IPS DF 6.9 (cell line): Measurements from ENCODE around the gene GABPA.
"Not testable (repeated sequence)": the region's sequence is repeated elsewhere in the genome, so short reads cannot be mapped to it uniquely, and the experiment has no call there.

Experiments
- DNase-seq: peaks from one replicate; pipeline ENCODE4 v3.0.0-alpha.2; 2013; ENCODE audit warnings: low read depth, low spot score
- H3K27ac ChIP-seq: one replicate; pipeline ENCODE4 v1.5.1; 2013; ENCODE audit warnings: low read length, control low read depth
- H3K27me3 ChIP-seq: 2 replicates; pipeline ENCODE4 v1.6.1; 2013; ENCODE audit warnings: mild to moderate bottlenecking, low read length; ENCODE audit not compliant: control insufficient read depth, insufficient read depth
- H3K36me3 ChIP-seq: 2 replicates; pipeline ENCODE4 v1.6.1; 2013; ENCODE audit warnings: low read length; ENCODE audit not compliant: control insufficient read depth, insufficient read depth
- H3K4me1 ChIP-seq: 2 replicates; pipeline ENCODE4 v1.6.1; 2013; ENCODE audit warnings: low read length; ENCODE audit not compliant: control insufficient read depth, insufficient read depth
- H3K4me3 ChIP-seq: 2 replicates; pipeline ENCODE4 v1.5.1; 2013; ENCODE audit warnings: mild to moderate bottlenecking, low read length
- H3K9me3 ChIP-seq: 2 replicates; pipeline ENCODE4 v1.6.1; 2013; ENCODE audit warnings: low read length, inconsistent platforms; ENCODE audit not compliant: control insufficient read depth, insufficient read depth
- WGBS: extraction: QIAGEN DNeasy Blood & Tissue Kit; methylation state at CpG from one replicate; pipeline ENCODE4 v1.1.7; 2013; ENCODE audit warnings: mixed read lengths, missing lambda C conversion rate; ENCODE audit not compliant: insufficient read length, insufficient coverage; 5-methylcytosine and 5-hydroxymethylcytosine counted together

Gene GABPA

GRCh38 chr21:25772686-25773085 lies 37.9 kb downstream of the GABPA start:
- no peaks in the 10 kb centered on the region for H3K9me3 ChIP-seq
- DNase-seq = no peak
- no peak overlapping the region for H3K27ac ChIP-seq
- WGBS = no CpG with 5 or more reads among the region's 2 CpGs
- no peaks in the 10 kb centered on the region for H3K4me1 ChIP-seq
- no peaks in the 10 kb centered on the region for H3K27me3 ChIP-seq
- H3K36me3 ChIP-seq = no peaks in the 10 kb centered on the region
- H3K4me3 ChIP-seq = no peak overlapping the region

GRCh38 chr21:25776440-25776839 lies 41.7 kb downstream of the GABPA start:
- no peak overlapping the region for H3K4me3 ChIP-seq
- DNase-seq = no peak
- no peaks in the 10 kb centered on the region for H3K27me3 ChIP-seq
- H3K36me3 ChIP-seq = no peaks in the 10 kb centered on the region
- H3K4me1 ChIP-seq = no peaks in the 10 kb centered on the region
- no CpG with 5 or more reads among the region's 4 CpGs for WGBS
- H3K9me3 ChIP-seq = no peaks in the 10 kb centered on the region
- H3K27ac ChIP-seq = no peak overlapping the region

GRCh38 chr21:25778126-25778875 lies 43.5 kb downstream of the GABPA start:
- not testable (repeated sequence) for H3K36me3 ChIP-seq, H3K4me1 ChIP-seq, H3K27me3 ChIP-seq, H3K27ac ChIP-seq, DNase-seq, H3K9me3 ChIP-seq, H3K4me3 ChIP-seq
- no CpG with 5 or more reads among the region's 52 CpGs for WGBS

- Histone ChIP-seq H3K36me3 (no peaks in the 10 kb centered on the region), H3K9me3 (no peaks in the 10 kb centered on the region), H3K27ac (no peak overlapping the region), H3K4me1 (peaks cover 2% of the 10 kb centered on the region), H3K27me3 (no peaks in the 10 kb centered on the region), H3K4me3 (no peak overlapping the region)
- no peak for DNase-seq
- no CpG with 5 or more reads among the region's 6 CpGs for WGBS
Observed at GRCh38 chr21:25788677-25789076, 53.9 kb downstream of the GABPA start.

- no peaks in the 10 kb centered on the region for H3K27me3 ChIP-seq
- no peaks in the 10 kb centered on the region for H3K36me3 ChIP-seq
- no CpG with 5 or more reads among the region's 7 CpGs for WGBS
- no peaks in the 10 kb centered on the region for H3K9me3 ChIP-seq
- H3K27ac ChIP-seq = no peak overlapping the region
- DNase-seq = no peak
- no peak overlapping the region for H3K4me3 ChIP-seq
- peaks cover 2% of the 10 kb centered on the region for H3K4me1 ChIP-seq
Observed at GRCh38 chr21:25790122-25790877, 55.5 kb downstream of the GABPA start.

GRCh38 chr21:25790878-25791204 lies 56.1 kb downstream of the GABPA start:
- Histone ChIP-seq H3K27ac (no peak overlapping the region), H3K9me3 (no peaks in the 10 kb centered on the region), H3K4me3 (no peak overlapping the region), H3K27me3 (no peaks in the 10 kb centered on the region), H3K4me1 (peaks cover 2% of the 10 kb centered on the region), H3K36me3 (no peaks in the 10 kb centered on the region)
- DNase-seq = no peak

- no peak for DNase-seq
- no peaks in the 10 kb centered on the region for H3K27me3 ChIP-seq
- no CpG with 5 or more reads among the region's 1 CpG for WGBS
- H3K9me3 ChIP-seq = no peaks in the 10 kb centered on the region
- H3K36me3 ChIP-seq = no peaks in the 10 kb centered on the region
- H3K4me3 ChIP-seq = no peak overlapping the region
- no peak overlapping the region for H3K27ac ChIP-seq
- peaks cover 2% of the 10 kb centered on the region for H3K4me1 ChIP-seq
Observed at GRCh38 chr21:25791319-25791718, 56.5 kb downstream of the GABPA start.

GRCh38 chr21:25801217-25802014 lies 66.6 kb downstream of the GABPA start:
- Histone ChIP-seq H3K4me1 (no peaks in the 10 kb centered on the region), H3K27ac (no peak overlapping the region), H3K4me3 (no peak overlapping the region), H3K36me3 (no peaks in the 10 kb centered on the region), H3K9me3 (no peaks in the 10 kb centered on the region), H3K27me3 (no peaks in the 10 kb centered on the region)
- peak; percentile 86 for DNase-seq
- no CpG with 5 or more reads among the region's 20 CpGs for WGBS

- Histone ChIP-seq H3K4me3 (no peak overlapping the region), H3K27me3 (no peaks in the 10 kb centered on the region), H3K4me1 (no peaks in the 10 kb centered on the region), H3K9me3 (no peaks in the 10 kb centered on the region), H3K27ac (no peak overlapping the region), H3K36me3 (no peaks in the 10 kb centered on the region)
- DNase-seq = no peak
- WGBS = no CpG with 5 or more reads among the region's 4 CpGs
Observed at GRCh38 chr21:25806060-25806459, 71.3 kb downstream of the GABPA start.

GRCh38 chr21:25807191-25807590 lies 72.4 kb downstream of the GABPA start:
- no CpG with 5 or more reads among the region's 6 CpGs for WGBS
- Histone ChIP-seq H3K27ac (no peak overlapping the region), H3K4me1 (no peaks in the 10 kb centered on the region), H3K27me3 (no peaks in the 10 kb centered on the region), H3K4me3 (no peak overlapping the region), H3K36me3 (no peaks in the 10 kb centered on the region), H3K9me3 (no peaks in the 10 kb centered on the region)
- DNase-seq = no peak
